NCI-H146 treated with DMSO at 0.1 percent for 48 hours (cell line): ENCODE measurements around the gene MARVELD1.
A peak's percentile ranks its signal among the peaks of the same experiment; 100 is the strongest.
"Not testable (repeated sequence)": the region's sequence is repeated elsewhere in the genome, so short reads cannot be mapped to it uniquely, and the experiment has no call there.

ENCODE experiments used
- DNase-seq: peaks from one replicate; lab custom pipeline; 2025; ENCODE audit not compliant: unreplicated experiment; lab: John Stamatoyannopoulos, UW

The MARVELD1 gene

DNA sequence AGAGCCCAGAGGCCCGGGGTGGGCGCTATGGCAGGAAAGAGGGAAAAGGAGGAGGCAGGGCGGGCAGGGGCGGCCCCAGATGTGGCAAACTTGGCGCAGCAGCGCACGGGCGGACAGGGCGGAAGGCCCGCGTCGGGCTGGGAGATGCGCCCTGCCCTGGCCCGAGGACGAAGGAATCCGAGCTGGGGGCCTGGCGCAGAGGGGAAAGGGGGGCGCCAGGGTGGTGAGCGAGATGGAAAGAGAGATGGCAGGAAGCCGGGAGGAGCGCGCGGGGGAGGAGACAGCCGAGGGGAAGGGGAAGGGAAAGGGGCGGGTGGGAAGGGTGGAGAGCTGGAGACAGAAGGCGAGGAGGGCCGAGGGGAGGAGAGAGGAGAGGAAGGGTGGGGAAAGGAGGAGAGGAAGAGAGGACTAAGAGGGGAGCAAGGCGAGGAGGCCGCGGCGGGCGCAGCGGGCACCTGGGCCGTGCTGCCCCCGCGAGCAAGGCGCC is at the start of gene MARVELD1:
MARVELD1 (plus strand) TSS at position 392 of the 487 bp plus-strand sequence. CDS start 147 bp downstream, outside the sequence.
- DNase-seq = peak; percentile 65

DNA sequence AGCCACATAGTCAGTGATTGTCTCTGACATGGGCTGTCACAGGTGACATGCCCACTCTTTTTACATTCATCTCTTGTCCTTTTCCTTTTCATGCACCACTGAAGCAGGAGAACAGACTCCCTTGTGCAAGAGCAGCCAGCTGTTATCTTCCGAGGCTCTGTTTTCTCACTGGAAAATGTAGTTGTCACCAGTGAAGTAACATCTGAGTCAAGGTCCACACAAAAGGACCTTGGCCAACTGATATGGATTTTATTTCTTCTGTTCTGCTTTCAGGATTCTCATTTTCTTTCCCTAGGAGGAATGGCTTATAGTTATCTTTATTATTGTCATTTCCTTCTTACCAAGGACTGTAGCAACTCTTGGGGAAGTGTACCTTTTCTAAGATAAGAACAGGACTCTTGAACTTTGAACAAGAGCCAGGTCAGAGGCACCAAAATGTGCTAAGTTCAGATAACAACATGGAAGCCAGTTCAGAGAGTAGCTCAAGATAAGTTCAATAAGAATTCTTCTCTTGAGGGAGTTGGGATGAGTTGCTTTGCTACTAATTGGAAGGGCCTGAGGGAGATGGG is 49.2 kb upstream of the MARVELD1 start:
- DNase-seq = no peak

DNA sequence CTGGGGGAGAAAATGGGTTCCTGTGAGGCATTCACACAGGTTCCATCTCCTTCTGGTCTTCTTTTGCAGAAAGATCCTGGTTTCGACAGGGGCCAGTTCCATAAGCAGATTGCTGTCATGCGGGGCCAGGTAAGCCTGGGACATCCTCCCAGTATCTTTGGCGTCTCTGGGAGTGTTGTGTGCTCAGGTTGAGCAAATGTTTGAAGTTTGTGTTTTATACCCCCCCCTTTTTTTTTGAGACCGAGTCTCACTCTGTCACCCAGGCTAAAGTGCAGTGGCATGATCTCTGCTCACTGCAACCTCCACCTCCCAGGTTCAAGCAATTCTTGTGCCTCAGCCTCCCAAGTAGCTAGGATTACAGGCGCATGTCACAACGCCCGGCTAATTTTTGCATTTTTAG is 46.5 kb upstream of the MARVELD1 start:
- no peak for DNase-seq

DNA sequence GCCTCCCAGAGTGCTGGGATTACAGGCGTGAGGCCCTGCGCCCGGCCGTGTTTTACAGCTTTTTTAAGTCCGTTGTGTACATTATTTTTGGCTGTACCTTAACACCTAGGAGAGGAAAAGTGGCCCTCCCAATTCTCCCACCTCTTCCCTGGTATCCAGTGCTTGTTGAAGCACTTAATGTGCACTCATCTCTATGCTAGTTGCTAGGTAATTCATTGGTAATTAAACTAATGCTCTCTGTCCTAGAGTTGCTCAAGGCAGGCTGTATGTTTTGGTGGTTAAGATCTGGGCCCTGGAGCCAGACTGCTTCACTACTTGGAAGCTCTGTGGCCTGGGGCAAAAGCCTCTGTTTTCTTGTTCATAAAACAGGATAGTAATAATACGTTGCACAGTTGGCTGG is 46.1 kb upstream of the MARVELD1 start:
- DNase-seq = no peak

DNA sequence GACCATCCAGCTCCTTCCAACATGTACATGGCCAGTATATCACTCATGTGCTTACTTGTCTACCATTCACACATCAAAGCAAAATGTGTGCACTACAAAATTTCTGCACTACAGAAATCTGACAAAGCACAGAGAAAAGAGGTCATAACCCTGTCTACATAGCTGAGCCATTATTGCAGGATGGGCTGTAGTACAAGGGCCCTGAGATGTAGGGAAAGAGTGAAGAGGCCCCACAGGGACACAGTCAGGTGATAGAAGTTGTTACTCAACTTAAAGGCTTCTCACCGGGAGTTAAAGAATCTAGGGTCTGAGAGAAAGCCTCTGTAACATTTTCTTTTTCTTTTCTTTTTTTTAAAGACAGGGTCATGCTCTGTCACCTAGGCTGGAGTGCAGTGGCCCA is 44.0 kb upstream of the MARVELD1 start:
- no peak for DNase-seq

DNA sequence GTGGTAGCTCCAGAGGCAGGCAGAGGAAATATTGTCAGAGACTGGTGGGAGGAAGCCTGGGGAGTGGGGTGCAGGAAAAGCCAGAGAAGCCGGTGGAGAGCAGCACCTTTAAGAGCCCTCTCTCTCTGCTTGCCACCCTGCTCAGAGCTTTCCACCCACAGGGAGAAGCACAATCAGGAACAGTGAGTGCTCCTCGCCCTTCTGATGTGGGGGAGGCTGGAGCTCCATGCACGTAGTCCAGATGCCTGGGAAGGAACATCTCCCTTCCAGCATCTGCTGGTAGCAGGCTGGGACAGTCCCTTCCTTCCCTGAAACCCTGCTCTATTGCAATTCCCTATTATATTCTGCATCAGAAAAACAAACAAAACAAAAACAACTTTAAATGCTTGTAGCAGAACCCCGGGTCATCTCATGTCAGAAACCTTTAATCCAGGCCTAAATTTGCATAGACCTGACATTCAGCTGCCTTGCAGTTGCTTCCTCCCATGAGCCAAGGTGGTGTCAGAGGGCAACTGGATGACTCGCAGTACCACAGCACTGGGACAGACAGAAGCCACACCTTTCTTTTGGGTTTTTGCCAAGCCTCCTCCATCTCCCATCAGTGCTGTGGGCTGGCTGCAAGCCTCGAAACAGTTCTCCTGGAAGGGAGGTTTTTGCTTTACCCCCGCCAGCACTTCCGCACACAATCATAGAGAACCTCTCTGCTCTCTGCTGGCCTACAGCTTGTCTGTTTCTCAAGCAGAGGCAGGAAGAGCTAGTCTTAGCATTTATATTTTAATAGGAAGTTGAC is 39.6 kb upstream of the MARVELD1 start:
- no peak for DNase-seq

DNA sequence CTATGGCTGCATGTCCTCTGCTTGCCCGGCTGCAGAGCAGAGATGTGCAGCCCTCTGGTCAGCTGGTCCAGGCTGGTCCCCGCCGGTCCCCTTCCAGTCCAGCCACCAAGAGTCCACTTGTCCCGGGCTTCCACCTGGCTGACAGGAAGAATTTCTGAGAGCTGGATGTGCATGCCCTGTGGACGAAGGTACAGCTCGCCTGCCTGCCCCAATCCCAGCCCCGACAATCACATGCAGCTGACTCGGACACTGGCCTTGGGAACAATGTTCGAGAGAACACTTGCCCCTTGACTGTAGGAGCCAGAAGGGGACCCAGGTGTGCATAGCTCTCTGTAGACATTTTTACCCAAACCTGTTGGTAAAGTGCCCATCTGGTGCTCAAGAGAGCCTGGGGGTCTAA is 38.3 kb upstream of the MARVELD1 start:
- no peak for DNase-seq

DNA sequence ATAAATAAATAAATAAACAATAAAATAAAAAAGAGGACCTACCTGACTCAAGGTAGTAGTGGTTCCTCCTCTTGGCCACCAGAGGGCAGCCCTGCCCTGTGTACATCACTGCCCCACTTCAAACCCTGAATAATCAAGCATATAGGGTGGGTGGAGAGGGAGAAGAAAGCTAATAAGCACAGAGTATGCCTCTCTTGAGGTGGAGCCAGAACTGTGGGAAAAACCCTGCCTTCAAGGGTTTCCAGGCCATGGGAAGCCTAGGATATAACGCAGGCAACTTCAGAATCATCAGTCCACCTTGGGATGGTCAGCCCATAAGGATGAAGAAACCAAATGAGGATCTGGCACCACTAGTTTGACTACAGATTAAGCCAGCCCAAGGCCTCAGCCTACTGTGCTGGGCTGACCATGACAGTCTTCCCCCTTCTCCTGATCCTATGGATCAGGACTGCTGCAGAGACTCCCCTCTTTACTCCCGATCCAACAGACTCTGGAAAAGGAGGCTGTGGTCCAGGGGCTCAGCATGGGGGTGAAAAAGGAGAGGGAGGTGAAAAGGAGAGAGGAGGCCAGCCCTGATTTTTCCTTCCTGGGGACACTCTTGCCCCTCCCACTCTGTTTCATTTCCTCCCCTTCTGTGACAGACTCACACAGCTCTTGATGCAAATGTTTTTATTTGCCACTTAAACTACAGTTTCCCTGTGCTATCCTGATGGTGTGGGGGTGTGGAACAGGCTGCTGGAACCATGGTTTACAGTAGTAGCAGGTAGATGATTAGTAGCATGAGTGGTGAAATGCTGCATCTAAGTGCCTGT is 36.6 kb upstream of the MARVELD1 start:
- DNase-seq = no peak

DNA sequence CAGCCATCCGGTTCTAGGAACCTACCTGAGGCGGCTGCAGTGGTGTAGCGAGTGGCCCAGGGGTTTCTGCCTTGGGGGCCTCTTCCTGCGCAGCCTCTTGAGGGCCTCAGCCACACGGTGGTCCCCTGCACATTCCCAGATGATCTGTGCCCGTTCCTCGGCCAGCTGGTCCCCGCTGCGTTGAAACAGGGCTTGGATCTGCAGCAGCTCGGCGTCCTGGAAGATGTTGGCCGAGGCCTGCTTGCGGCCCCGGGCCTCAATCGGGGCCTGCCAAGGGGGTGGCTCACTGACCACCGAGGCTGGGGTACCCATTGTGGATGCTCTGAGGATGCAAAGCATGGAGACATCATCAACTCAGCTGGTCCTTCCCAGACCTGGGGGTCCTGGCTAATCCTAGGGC is 33.9 kb upstream of the MARVELD1 start:
- no peak for DNase-seq

DNA sequence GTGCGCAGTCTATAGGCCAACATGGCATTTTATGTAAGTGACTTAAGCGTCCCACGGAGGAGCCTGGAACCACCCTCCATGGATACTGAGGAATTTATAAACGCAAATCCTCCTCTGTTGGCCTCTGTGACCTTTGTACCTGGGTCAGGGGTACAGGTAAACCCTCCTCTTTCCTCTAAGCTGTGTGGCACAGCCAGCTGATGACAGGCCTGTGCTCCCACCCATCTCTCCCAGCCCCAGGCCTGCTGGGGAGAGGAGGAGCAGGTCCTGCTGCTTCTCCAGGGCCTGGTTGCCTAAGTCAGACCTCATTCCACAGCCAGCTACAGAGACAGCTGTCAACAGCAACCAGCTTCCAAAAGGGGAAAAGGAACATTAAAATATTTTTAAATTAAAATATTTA is 31.5 kb upstream of the MARVELD1 start:
- no peak for DNase-seq

DNA sequence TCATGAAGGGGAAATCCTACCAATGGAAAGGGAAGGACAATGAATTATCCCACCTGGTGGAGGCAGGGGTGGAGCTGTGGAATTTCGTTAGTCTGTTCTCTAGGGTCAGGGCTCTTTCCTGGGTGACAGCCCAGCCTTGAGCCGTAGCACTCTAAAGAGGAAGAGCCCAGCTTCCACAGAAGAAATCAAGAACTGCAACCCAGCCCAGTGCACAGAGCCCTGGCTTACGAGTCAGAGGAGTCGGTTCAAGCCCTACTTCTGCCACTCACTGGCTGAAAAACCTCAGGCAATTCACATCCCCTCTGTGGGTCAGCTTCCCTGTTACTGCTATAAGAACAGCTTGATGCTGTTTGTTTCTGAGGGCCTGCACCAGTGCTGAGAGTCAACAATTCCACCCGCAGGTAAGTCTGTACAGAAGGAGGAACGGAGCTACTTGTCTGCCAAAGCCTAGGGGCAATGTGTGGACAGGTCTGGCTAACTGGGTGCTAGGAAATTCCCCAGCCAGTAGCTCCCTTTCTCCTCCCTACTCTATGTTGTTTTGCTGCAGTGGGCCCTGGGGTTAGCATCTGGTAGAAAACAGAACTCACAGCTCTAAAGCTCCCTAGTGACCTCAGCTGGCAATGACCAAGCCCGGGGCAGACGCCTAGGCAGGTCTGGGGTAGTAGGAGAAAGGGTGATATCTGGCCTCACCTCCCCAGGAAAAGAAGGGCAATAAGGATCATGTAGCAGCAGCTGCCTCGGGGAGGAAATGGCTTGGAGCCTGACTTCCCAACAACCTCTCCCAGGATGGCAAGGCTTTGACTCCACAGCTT is 29.8 kb upstream of the MARVELD1 start:
- no peak for DNase-seq

DNA sequence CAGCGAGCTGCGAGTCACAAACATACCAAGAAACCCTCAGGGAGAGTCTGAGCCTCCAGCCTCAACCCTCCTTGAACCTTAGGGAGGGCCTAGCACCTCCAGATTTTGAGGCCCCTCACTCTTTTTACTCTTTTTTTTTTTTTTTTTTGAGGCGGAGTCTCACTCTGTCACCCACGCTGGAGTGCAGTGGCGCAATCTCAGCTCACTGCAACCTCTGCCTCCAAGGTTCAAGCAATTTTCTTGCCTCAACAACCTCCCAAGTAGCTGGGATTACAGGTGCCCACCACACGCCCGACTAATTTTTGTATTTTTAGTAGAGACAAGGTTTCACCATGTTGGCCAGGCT is 29.2 kb upstream of the MARVELD1 start:
- not testable (repeated sequence) for DNase-seq

DNA sequence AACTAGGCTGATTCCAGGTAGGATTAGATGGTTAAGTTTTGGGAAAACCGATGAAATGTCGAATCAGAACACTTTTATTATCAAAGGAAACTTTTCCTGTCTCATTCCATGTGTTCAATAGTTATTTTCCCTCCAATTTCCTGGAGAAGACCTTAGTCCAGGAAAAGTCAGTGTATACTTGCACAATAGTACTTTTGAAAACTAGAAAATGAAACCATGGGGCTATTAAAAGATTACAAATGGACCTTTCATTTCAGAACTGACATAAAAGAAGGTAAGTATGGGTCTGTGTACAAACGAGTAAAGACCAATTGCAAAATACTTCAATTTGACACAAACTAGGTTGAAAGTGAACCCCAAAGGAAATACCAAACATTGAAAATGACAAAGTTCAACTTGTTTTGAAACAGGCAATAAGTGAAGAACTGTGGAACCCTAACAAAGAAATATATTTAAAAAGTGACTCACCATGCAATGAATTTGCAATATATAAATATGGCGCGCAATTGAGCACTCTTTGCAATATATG is 28.6 kb upstream of the MARVELD1 start:
- DNase-seq = no peak

DNA sequence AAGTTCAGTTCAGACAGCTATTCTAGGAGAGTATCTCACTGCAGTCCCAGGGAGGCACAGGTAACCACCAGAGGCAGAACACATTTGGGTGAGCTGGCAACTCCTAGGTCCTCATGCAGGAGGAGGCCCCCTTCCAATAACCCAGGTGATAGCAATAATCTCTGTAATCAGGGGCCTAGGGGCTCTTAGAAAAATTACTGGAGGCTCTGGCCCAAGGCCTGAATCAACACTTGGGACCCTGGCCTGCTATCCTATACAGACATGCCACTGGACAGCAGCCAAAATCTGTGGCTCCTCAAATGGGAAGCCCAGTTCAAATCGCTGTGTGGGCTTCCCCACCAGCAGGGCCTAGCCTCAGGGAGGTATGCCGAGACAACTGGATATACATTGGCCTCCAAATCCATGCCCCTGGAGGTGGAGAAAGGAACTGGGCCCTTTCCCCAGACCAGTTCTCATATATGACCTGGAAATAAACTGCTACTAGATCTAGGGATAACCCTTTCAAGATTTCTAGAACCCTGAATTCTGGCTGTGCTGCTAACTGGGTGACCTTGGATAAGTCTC is 28.1 kb upstream of the MARVELD1 start:
- no peak for DNase-seq

DNA sequence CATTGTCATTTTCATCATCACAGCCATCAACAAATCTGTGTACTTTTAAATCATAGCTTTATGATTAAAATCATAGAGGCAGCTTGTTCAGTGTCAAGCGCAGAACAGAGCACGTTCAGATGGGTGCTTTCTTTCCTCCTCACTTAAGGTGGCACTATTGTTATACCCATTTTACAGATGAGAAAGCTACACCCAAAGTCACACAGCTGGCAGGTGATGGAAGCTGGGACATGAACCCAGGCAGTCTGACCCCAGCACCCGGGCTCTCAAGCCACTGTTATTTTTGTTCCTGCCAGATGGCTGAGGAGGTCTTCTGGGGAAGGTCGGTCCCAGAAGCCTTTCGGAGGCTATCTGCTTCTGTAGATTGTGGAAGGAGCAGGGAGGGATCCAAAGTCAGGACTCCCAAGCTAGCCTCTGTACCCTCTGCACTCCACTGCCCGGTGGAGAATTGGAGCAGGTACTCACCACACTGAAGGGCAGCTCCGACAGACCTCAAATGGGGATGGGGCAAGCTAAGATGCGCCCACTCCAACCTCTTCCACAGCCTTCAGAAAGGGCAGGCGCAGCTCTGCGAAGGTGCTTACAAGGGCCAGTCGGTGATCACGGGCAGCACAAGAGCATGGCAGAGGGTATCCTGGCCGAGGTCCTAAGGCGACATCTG is 27.1 kb upstream of the MARVELD1 start:
- DNase-seq = no peak

DNA sequence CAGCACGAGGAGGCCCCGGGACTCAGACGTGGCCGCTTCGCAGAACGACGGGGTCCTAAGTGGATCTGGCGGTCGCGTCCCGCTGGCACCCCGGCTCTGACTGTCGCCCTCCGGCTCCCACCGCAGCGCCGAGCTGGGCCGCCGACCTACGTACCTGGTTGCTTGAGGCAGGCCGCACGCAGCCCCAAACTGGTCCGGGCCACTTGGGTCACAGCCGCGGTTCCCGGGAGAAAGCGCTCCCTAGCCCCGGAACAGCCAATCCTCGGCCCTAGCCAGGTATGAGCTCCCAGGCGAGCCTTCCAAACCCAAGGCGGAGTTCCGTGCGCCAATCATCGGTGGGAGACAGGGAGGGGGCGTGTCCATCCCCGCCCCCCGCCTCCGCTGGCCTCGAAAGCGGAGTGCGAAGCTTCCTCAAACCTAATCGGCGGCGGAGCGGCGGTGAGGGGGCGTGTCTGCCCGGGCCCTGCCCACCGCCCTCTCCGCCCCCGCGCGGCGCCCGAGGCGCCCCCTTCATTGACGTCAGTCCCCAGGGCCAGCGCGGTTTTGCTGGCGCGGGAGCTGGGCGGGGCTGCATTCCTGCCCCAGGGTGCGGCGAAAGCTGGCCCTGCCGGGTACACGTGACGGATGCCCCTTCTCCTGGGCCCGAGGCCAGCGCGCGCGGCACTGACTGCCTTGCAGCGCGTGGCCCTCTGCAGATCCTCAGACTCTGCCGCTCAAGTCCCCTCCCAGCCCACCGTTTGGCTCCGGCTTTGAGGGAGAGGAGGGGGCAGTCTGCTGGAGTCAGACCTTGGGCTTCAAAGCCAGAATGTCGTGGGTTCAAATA is 26.4 kb upstream of the MARVELD1 start, which contains the start of gene AVPI1:
AVPI1 (minus strand) TSS at position 280 of the 823 bp plus-strand sequence. CDS start 7,336 bp downstream, outside the sequence.
- DNase-seq = peak; percentile 95

DNA sequence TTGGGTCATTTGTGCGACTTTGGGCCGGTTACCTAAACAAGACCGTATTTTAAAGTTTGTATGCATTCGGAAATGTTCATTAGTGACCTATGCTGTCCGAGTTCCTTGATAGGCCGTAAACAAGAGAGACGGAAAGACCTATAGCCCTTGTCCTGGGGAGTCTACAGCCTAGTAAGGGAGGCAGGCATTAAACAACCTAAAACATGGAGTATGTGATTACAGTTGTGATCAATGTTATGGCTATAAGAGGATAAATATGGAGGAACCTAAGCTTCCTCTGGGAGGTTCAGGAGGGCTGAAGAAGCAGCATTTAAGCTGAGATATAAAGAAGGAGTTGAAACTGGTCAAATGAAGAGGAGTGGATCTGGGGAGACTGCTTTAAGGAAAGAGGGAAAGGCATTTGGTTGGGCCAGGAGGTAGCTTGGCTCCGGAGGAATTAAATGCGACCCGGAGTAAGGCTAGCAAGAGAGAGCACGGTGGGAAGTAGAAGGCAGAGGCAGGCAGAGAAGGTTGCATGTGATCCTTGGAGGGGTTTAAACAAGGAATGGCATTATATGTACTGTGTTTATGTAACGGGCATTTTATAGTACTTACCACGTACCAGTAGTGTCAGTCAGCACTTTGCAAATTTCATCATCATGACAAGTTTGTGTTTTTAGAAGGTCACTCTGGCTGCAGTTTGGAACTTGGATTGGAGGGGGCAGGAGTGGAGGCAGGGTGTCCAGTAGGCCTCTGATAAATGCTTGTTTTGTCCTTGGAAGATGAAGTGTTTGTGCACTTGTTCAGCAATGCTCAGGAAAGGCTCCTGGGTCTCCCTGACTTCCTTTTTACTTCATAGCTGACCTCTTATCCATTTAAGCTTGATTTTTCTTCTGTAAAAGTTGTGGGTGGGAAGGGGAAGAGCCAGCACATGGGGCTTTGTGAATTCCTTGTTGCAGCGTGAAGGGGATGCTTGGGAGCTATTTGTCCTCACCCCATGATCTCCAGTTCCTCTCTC is 25.4 kb upstream of the MARVELD1 start:
- DNase-seq = no peak

DNA sequence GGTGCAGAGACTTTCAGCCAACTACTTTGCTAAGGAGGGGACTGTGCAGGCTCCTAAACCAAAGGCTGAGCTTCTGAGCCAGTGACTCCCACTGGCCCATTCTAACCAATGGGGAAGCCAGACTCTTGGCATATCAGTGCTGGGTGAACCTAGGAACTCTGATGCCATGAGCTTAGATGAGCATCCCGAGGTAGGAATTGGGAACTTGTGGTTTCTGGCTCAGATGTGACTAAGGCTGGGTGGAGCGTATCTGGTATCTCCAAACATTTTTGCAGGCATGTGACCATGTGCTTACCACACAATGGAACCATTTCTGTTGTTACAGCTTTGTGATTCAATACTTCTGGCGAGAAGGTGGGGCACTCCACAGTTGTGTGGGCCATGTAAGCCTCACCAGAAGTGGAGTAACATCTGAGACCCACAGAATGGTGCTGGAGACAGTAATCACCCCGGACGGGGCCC is 23.9 kb upstream of the MARVELD1 start:
- no peak for DNase-seq
